KMS-11 (cell line): ENCODE results near the gene PPP1R9B.
A peak's percentile ranks its signal among the peaks of the same experiment; 100 is the strongest.

ENCODE experiments used
- H2AFZ ChIP-seq: fragments of 200-600 bp; sonication (generic); 2 replicates; pipeline ENCODE4 v1.6.1; 2016; ENCODE audit warnings: antibody characterized with exemption, mixed run types, low read depth
- H3K27ac ChIP-seq: fragments of 200-600 bp; sonication (generic); 2 replicates; pipeline ENCODE4 v1.6.1; 2016; ENCODE audit warnings: mild to moderate bottlenecking, mixed run types
- H3K27me3 ChIP-seq: fragments of 200-600 bp; sonication (generic); 2 replicates; pipeline ENCODE4 v1.6.1; 2017; ENCODE audit warnings: mild to moderate bottlenecking, low read depth, mixed run types, moderate library complexity; ENCODE audit not compliant: insufficient read depth
- H3K36me3 ChIP-seq: fragments of 200-600 bp; sonication (generic); 2 replicates; pipeline ENCODE4 v1.6.1; 2017; ENCODE audit warnings: mild to moderate bottlenecking, mixed run types; ENCODE audit not compliant: insufficient read depth
- H3K4me1 ChIP-seq: fragments of 200-600 bp; sonication (generic); 2 replicates; pipeline ENCODE4 v1.6.1; 2016; ENCODE audit warnings: mild to moderate bottlenecking, low read depth, mixed run types; ENCODE audit not compliant: poor library complexity, severe bottlenecking
- H3K4me2 ChIP-seq: fragments of 200-600 bp; sonication (generic); 2 replicates; pipeline ENCODE4 v1.7.0; 2016; ENCODE audit warnings: mild to moderate bottlenecking, mixed run types
- H3K4me3 ChIP-seq: fragments of 200-600 bp; sonication (generic); IDR thresholded peaks from 2 replicates; pipeline ENCODE4 v1.6.1; 2017; ENCODE audit warnings: low read depth, low read length, mixed read lengths; ENCODE audit not compliant: insufficient read depth
- H3K79me2 ChIP-seq: fragments of 200-600 bp; sonication (generic); 2 replicates; pipeline ENCODE4 v1.6.1; 2016; ENCODE audit warnings: low read depth, mixed run types; ENCODE audit not compliant: insufficient read depth
- H3K9ac ChIP-seq: fragments of 200-600 bp; sonication (generic); 2 replicates; pipeline ENCODE4 v1.6.1; 2016; ENCODE audit warnings: mild to moderate bottlenecking, mixed run types
- H4K20me1 ChIP-seq: fragments of 200-600 bp; sonication (generic); 2 replicates; pipeline ENCODE4 v1.6.1; 2016; ENCODE audit warnings: mild to moderate bottlenecking, mixed run types; ENCODE audit not compliant: insufficient read depth
- CTCF ChIP-seq: fragments of 200-600 bp; sonication (generic); conservative IDR thresholded peaks from 2 replicates; pipeline ENCODE4 v1.6.1; 2017; ENCODE audit warnings: low read depth, mild to moderate bottlenecking, antibody characterized with exemption, low read length, moderate library complexity, mixed read lengths

The PPP1R9B gene

GRCh38 chr17:50163843-50164696 is 13.6 kb upstream of the PPP1R9B start:
- no peak overlapping the region for H3K9ac ChIP-seq

GRCh38 chr17:50162466-50163254 is 12.2 kb upstream of the PPP1R9B start:
- no peaks in the 10 kb centered on the region for H3K27me3 ChIP-seq
- no peak overlapping the region for H3K4me2 ChIP-seq

More at GRCh38 chr17:50163843-50164696, 13.6 kb upstream of the PPP1R9B start:
- H3K4me2 ChIP-seq = no peak overlapping the region; the same call in 1 of the 2 replicates
- H3K4me1 ChIP-seq = peaks cover 29% of the 10 kb centered on the region
- H4K20me1 ChIP-seq = no peaks in the 10 kb centered on the region
- H3K36me3 ChIP-seq = no peaks in the 10 kb centered on the region
- no peaks in the 10 kb centered on the region for H3K27me3 ChIP-seq
- no peak overlapping the region for H3K27ac ChIP-seq
- H2AFZ ChIP-seq = no peak overlapping the region
- no peaks in the 10 kb centered on the region for H3K79me2 ChIP-seq
- TF ChIP-seq CTCF = no peak
- no peak overlapping the region for H3K4me3 ChIP-seq

GRCh38 chr17:50161911-50162288 is 11.4 kb upstream of the PPP1R9B start:
- Histone ChIP-seq H3K9ac (no peak overlapping the region), H2AFZ (peak overlapping the region; percentile 70), H3K36me3 (no peaks in the 10 kb centered on the region), H3K4me2 (peak overlapping the region; percentile 66; the same call in 1 of the 2 replicates), H3K4me3 (no peak overlapping the region), H3K4me1 (peaks cover 24% of the 10 kb centered on the region), H3K27ac (no peak overlapping the region), H4K20me1 (no peaks in the 10 kb centered on the region), H3K27me3 (no peaks in the 10 kb centered on the region), H3K79me2 (no peaks in the 10 kb centered on the region)
- TF ChIP-seq CTCF = no peak

More at GRCh38 chr17:50162466-50163254, 12.2 kb upstream of the PPP1R9B start:
- Histone ChIP-seq H3K4me1 (peaks cover 24% of the 10 kb centered on the region), H4K20me1 (no peaks in the 10 kb centered on the region), H3K4me3 (no peak overlapping the region), H3K36me3 (no peaks in the 10 kb centered on the region), H3K9ac (no peak overlapping the region), H3K79me2 (no peaks in the 10 kb centered on the region), H2AFZ (no peak overlapping the region), H3K27ac (no peak overlapping the region)
- no peak for TF ChIP-seq CTCF

- Histone ChIP-seq H3K79me2 (no peaks in the 10 kb centered on the region), H3K27ac (no peak overlapping the region), H3K36me3 (no peaks in the 10 kb centered on the region), H3K4me1 (peaks cover 30% of the 10 kb centered on the region), H3K27me3 (no peaks in the 10 kb centered on the region), H3K4me3 (no peak overlapping the region), H2AFZ (peak overlapping the region; percentile 70), H3K9ac (no peak overlapping the region), H3K4me2 (peak overlapping the region; percentile 66; the same call in 1 of the 2 replicates), H4K20me1 (no peaks in the 10 kb centered on the region)
- TF ChIP-seq CTCF = peak; percentile 85
These were observed 10.8 kb upstream of the PPP1R9B start for GRCh38 chr17:50161023-50161910.
